HPDE6-E6E7 (cell line): ENCODE measurements around the gene MFSD12.

ENCODE experiments used
- DNase-seq: peaks from one replicate; pipeline ENCODE4 v3.0.0; 2011; ENCODE audit warnings: missing footprints; ENCODE audit errors: extremely low spot score

Gene MFSD12

GRCh38 chr19:3557461-3558248 is at the start of gene MFSD12:
Gene MFSD12, minus strand, starts transcription at chr19:3557586. Its CDS starts 183 bp downstream, at chr19:3557403.
- DNase-seq = peak; percentile 96

GRCh38 chr19:3606690-3607289 is 49.4 kb upstream of the MFSD12 start, which contains the start of gene TBXA2R:
Gene TBXA2R, minus strand, starts transcription at chr19:3606875. Its CDS starts 6,241 bp downstream, at chr19:3600634.
- DNase-seq = no peak

GRCh38 chr19:3606174-3606689 is 48.8 kb upstream of the MFSD12 start:
- no peak for DNase-seq

- DNase-seq = no peak
Observed at GRCh38 chr19:3605770-3606169, 48.4 kb upstream of the MFSD12 start.

GRCh38 chr19:3605361-3605760 is 48.0 kb upstream of the MFSD12 start:
- no peak for DNase-seq

GRCh38 chr19:3604987-3605343 is 47.6 kb upstream of the MFSD12 start:
- DNase-seq = no peak

- no peak for DNase-seq
Observed at GRCh38 chr19:3604227-3604986, 47.0 kb upstream of the MFSD12 start.

GRCh38 chr19:3603121-3603811 is 45.9 kb upstream of the MFSD12 start:
- no peak for DNase-seq

- DNase-seq = no peak
Observed at GRCh38 chr19:3601021-3601420, 43.6 kb upstream of the MFSD12 start.

GRCh38 chr19:3599776-3600187 is 42.4 kb upstream of the MFSD12 start:
- no peak for DNase-seq

- no peak for DNase-seq
Observed at GRCh38 chr19:3595521-3596061, 38.2 kb upstream of the MFSD12 start.

- DNase-seq = no peak
Observed at GRCh38 chr19:3593156-3593555, 35.8 kb upstream of the MFSD12 start.

GRCh38 chr19:3591876-3592613 is 34.7 kb upstream of the MFSD12 start:
- no peak for DNase-seq

- DNase-seq = no peak
Observed at GRCh38 chr19:3590991-3591659, 33.7 kb upstream of the MFSD12 start.

GRCh38 chr19:3589949-3590348 is 32.6 kb upstream of the MFSD12 start:
- DNase-seq = no peak

GRCh38 chr19:3589439-3589838 is 32.1 kb upstream of the MFSD12 start:
- DNase-seq = no peak

GRCh38 chr19:3586707-3587346 is 29.4 kb upstream of the MFSD12 start:
- DNase-seq = no peak

GRCh38 chr19:3586127-3586626 is 28.8 kb upstream of the MFSD12 start:
- DNase-seq = no peak

GRCh38 chr19:3585301-3586126 is 28.1 kb upstream of the MFSD12 start, which contains the start of gene GIPC3:
Gene GIPC3, plus strand, starts transcription at chr19:3585478. Its CDS starts 120 bp downstream, at chr19:3585598.
- no peak for DNase-seq
